B cell (primary cell): ENCODE data around the gene SRBD1. TPM values are rescaled to one million over a fixed set of nuclear protein-coding genes. Genes with fewer than 3 reads are reported as not detected.

Experiments used
- ATAC-seq: fragments of 200-7000 bp; cut with Tn5 transposase; one replicate; pipeline ENCODE4 v1.10.0; 2021; ENCODE audit warnings: low read depth, mild to moderate bottlenecking, moderate number of reproducible peaks, moderate library complexity
- CTCF ChIA-PET: fragments of 350-600 bp; sonication (Branson Sonifier 250); formaldehyde crosslinking; loops from one replicate; lab custom pipeline; 2021; ENCODE audit warnings: antibody characterized with exemption, inconsistent platforms; lab: Charles Lee
- POLR2A ChIA-PET: fragments of 350-600 bp; sonication (Branson Sonifier 250); formaldehyde crosslinking; loops from one replicate; lab custom pipeline; 2021; ENCODE audit warnings: antibody characterized with exemption; lab: Charles Lee
- DNase-seq: peaks from one replicate; pipeline ENCODE4 v3.0.0; 2013
- H2AFZ ChIP-seq: 2 replicates; pipeline ENCODE4 v1.6.1; 2012; ENCODE audit warnings: mild to moderate bottlenecking, low read depth, low read length; ENCODE audit not compliant: insufficient read depth, poor library complexity, severe bottlenecking
- H3K27ac ChIP-seq, 2 donors: 1 replicate in 1 of 2; 2 replicates in 1 of 2; pipeline ENCODE4 v1.5.1; 2012 to 2013; ENCODE audit warnings: low read length in 2 of 2, mild to moderate bottlenecking in 2 of 2, moderate library complexity in 1 of 2
- H3K27me3 ChIP-seq, 4 experiments: fragments of 200-600 bp in 1 of 4; sonication (generic) in 1 of 4; replicated peaks in 1 of 4; 1 replicate in 2 of 4; 2 replicates in 2 of 4; pipeline versions ENCODE4 v1.6.1 to v1.7.0; 2013 to 2016; ENCODE audit warnings: low read length in 3 of 4, mild to moderate bottlenecking in 2 of 4, mixed read lengths in 1 of 4, moderate library complexity in 1 of 4; ENCODE audit not compliant: insufficient read depth in 4 of 4, control insufficient read depth in 3 of 4; ENCODE audit errors: control extremely low read depth in 1 of 4
- H3K36me3 ChIP-seq, 2 experiments: replicated peaks in 1 of 2; 1 replicate in 1 of 2; 2 replicates in 1 of 2; pipeline versions ENCODE4 v1.6.1 to v1.7.1; 2013; ENCODE audit warnings: low read length in 1 of 2; ENCODE audit not compliant: insufficient read depth in 2 of 2, control insufficient read depth in 1 of 2; ENCODE audit errors: control extremely low read depth in 1 of 2, extremely low read depth in 1 of 2
- H3K4me1 ChIP-seq, 2 donors: fragments of 200-600 bp in 1 of 2; sonication (generic) in 1 of 2; 1 replicate in 1 of 2; 2 replicates in 1 of 2; pipeline versions ENCODE4 v1.5.1 to v1.6.1; 2013 to 2017; ENCODE audit warnings: low read length in 2 of 2; ENCODE audit not compliant: control insufficient read depth in 2 of 2, insufficient read depth in 2 of 2
- H3K4me2 ChIP-seq: replicated peaks from 2 replicates; pipeline ENCODE3; 2012; ENCODE audit warnings: mild to moderate bottlenecking, low read depth, low read length; ENCODE audit not compliant: poor library complexity, severe bottlenecking
- H3K4me3 ChIP-seq, 5 experiments: fragments of 200-600 bp in 1 of 5; sonication (generic) in 1 of 5; 1 replicate in 3 of 5; 2 replicates in 2 of 5; pipeline versions ENCODE4 v1.5.1 to v1.7.0; 2011 to 2016; ENCODE audit warnings: low read length in 4 of 5, mild to moderate bottlenecking in 4 of 5, low read depth in 2 of 5, control low read depth in 1 of 5, moderate library complexity in 1 of 5; ENCODE audit not compliant: insufficient read depth in 1 of 5; ENCODE audit errors: control extremely low read depth in 1 of 5, extremely low read depth in 1 of 5
- H3K79me2 ChIP-seq: fragments of 200-600 bp; sonication (generic); one replicate; pipeline ENCODE4 v1.6.0; 2016; ENCODE audit warnings: low read length; ENCODE audit not compliant: control insufficient read depth, insufficient read depth
- H3K9ac ChIP-seq: fragments of 200-600 bp; sonication (generic); 2 replicates; pipeline ENCODE4 v1.6.1; 2017; ENCODE audit warnings: mild to moderate bottlenecking, low read length, moderate library complexity
- H3K9me3 ChIP-seq, 3 donors: one replicate each; pipeline versions ENCODE4 v1.6.1 to v1.7.1; 2013; ENCODE audit warnings: low read length in 2 of 3; ENCODE audit not compliant: control insufficient read depth in 2 of 3, insufficient read depth in 1 of 3; ENCODE audit errors: control extremely low read depth in 1 of 3
- H4K20me1 ChIP-seq: 2 replicates; pipeline ENCODE4 v1.6.0; 2012; ENCODE audit warnings: mild to moderate bottlenecking, low read length; ENCODE audit not compliant: insufficient read depth, control insufficient read depth, poor library complexity, severe bottlenecking
- H3K27ac Mint-ChIP-seq: one replicate; pipeline ENCODE4 v1.8.0; 2021; ENCODE audit warnings: mixed read lengths
- H3K27me3 Mint-ChIP-seq: one replicate; pipeline ENCODE4 v1.8.0; 2021; ENCODE audit warnings: mixed read lengths
- H3K4me1 Mint-ChIP-seq: one replicate; pipeline ENCODE4 v1.8.0; 2021; ENCODE audit warnings: mixed read lengths
- H3K4me3 Mint-ChIP-seq: one replicate; pipeline ENCODE4 v1.8.0; 2021; ENCODE audit warnings: mixed read lengths
- H3K9me3 Mint-ChIP-seq: one replicate; pipeline ENCODE4 v1.8.0; 2022; ENCODE audit warnings: mixed read lengths; ENCODE audit not compliant: insufficient read depth
- EZH2 ChIP-seq: IDR thresholded peaks from 2 replicates; pipeline ENCODE4 v1.6.1; 2012; ENCODE audit warnings: borderline replicate concordance, low read depth, mild to moderate bottlenecking, moderate library complexity, low read length; ENCODE audit not compliant: insufficient read depth, poor library complexity, severe bottlenecking
- WGBS: methylation state at CpG from one replicate; pipeline ENCODE4 v1.1.5; 2013; ENCODE audit warnings: missing lambda C conversion rate; ENCODE audit not compliant: insufficient coverage; 5-methylcytosine and 5-hydroxymethylcytosine counted together
- intact Hi-C: fragments of 100-400 bp; cut with micrococcal nuclease; formaldehyde crosslinking; loops from one replicate; pipeline ENCODE4 v1.10.0; 2022
- polyA plus RNA-seq: library from polyadenylated mRNA; depleted of rRNA; stranded (reverse); fragments of >200 nt; gene quantifications from 2 replicates; pipeline ENCODE4 v1.2.3, GENCODE V29; 2012
- total RNA-seq, 2 donors: library from RNA; stranded (reverse); fragments of 120-200 nt in 1 of 2; gene quantifications; 1 replicate in 1 of 2; 2 replicates in 1 of 2; pipeline versions ENCODE4 v1.2.3 to v1.2.4, GENCODE V29; 2013 to 2022
- TF ChIP-seq, protein P1 (sequence below): fragments of 200-600 bp; IDR thresholded peaks from one replicate; pipeline ENCODE4 v1.8.0; 2022; ENCODE audit warnings: antibody characterized with exemption, mild to moderate bottlenecking

The SRBD1 gene
- total and polyA plus RNA-seq, 2 donors (not counting 1 experiment from before 2014, with no cell fraction given) = 6.2 to 27.1 TPM

DNA sequence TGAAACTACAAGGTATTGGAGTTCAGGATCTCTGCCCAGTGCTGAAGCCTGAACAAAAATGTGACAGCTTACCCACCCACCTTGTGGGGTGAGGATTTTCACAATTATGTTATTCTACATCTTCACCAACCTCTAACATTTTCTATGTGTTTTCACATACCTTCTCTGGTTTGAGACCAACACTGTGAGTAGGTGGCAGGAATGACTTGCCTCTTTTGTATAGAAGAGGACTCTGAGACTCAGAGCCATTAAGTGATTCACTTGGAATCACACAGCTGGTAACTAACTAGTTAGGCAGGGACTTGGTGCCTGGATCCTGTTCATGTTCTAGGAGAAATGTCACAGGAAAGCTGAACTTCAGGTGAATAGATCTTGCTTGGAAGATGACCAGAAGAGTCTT is 14.8 kb upstream of the SRBD1 start:
- Histone ChIP-seq H3K9me3 (no peaks in the 10 kb centered on the region), H3K4me1 (no peaks in the 10 kb centered on the region), H3K79me2 (no peaks in the 10 kb centered on the region), H3K4me3 (no peak overlapping the region), H3K27ac (no peak overlapping the region), H3K9ac (no peak overlapping the region), H3K27me3 (no peaks in the 10 kb centered on the region), H3K4me2 (no peak overlapping the region), H2AFZ (no peak overlapping the region), H3K36me3 (no peaks in the 10 kb centered on the region), H4K20me1 (no peaks in the 10 kb centered on the region)
- TF ChIP-seq EZH2 = no peak
- intact Hi-C loops = no loop called here
- Mint-ChIP-seq H3K4me1 (no peaks in the 10 kb centered on the region), H3K9me3 (no peaks in the 10 kb centered on the region), H3K27me3 (peaks cover 24% of the 10 kb centered on the region), H3K4me3 (no peak overlapping the region), H3K27ac (no peak overlapping the region)
- ChIA-PET POLR2A (no interaction called here), CTCF (interaction anchor here (1.1 kb wide), 1 partner anchor 18 kb away, joined by 4 read pairs; no protein-coding TSS in a partner anchor)
- DNase-seq (no peak), ATAC-seq (no peak)

DNA sequence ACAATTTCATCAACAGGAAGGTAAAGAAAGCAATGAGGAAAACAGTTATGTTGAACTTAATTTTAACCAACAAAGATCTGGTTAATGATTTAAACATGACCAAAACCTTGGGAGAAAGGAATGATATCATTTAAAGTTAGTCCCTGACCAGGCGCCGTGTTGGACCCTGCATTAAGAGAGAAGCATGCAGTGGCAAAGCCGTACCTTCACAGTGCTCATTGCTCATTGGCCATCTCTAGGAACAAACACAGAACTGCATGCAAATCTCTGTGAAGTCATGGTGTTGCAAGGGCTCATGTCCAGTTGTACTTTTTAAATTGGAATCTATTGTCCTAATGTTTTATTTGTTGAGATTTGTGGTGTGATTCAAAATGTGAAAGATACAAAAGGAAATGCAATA is 12.0 kb upstream of the SRBD1 start:
- Histone ChIP-seq H3K9me3 (no peaks in the 10 kb centered on the region), H2AFZ (no peak overlapping the region), H3K79me2 (no peaks in the 10 kb centered on the region), H4K20me1 (no peaks in the 10 kb centered on the region), H3K27me3 (no peaks in the 10 kb centered on the region), H3K4me2 (no peak overlapping the region), H3K27ac (no peak overlapping the region), H3K4me1 (no peaks in the 10 kb centered on the region), H3K9ac (no peak overlapping the region), H3K4me3 (no peak overlapping the region), H3K36me3 (no peaks in the 10 kb centered on the region)
- Mint-ChIP-seq H3K27me3 (peaks cover 22% of the 10 kb centered on the region), H3K9me3 (no peaks in the 10 kb centered on the region), H3K27ac (no peak overlapping the region), H3K4me3 (no peak overlapping the region), H3K4me1 (no peaks in the 10 kb centered on the region)
- CTCF ChIA-PET = no interaction called here
- intact Hi-C loops = no loop called here
- DNase-seq (no peak), ATAC-seq (no peak)
- TF ChIP-seq, protein P1, sequence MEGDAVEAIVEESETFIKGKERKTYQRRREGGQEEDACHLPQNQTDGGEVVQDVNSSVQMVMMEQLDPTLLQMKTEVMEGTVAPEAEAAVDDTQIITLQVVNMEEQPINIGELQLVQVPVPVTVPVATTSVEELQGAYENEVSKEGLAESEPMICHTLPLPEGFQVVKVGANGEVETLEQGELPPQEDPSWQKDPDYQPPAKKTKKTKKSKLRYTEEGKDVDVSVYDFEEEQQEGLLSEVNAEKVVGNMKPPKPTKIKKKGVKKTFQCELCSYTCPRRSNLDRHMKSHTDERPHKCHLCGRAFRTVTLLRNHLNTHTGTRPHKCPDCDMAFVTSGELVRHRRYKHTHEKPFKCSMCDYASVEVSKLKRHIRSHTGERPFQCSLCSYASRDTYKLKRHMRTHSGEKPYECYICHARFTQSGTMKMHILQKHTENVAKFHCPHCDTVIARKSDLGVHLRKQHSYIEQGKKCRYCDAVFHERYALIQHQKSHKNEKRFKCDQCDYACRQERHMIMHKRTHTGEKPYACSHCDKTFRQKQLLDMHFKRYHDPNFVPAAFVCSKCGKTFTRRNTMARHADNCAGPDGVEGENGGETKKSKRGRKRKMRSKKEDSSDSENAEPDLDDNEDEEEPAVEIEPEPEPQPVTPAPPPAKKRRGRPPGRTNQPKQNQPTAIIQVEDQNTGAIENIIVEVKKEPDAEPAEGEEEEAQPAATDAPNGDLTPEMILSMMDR = no peak
- TF ChIP-seq EZH2 = no peak
- 100% methylated on average over 2 of the region's 3 CpGs for WGBS
- POLR2A ChIA-PET = no interaction called here
